ENCODE data around the gene TRMT44. TPM values are rescaled to one million over a fixed set of nuclear protein-coding genes. Genes with fewer than 3 reads are reported as not detected.

TRMT44 gene
- total and polyA plus RNA-seq, 2 of the 4 experiments (the other 2 are of a cell fraction), result 7.3 to 8.1 TPM

DNA sequence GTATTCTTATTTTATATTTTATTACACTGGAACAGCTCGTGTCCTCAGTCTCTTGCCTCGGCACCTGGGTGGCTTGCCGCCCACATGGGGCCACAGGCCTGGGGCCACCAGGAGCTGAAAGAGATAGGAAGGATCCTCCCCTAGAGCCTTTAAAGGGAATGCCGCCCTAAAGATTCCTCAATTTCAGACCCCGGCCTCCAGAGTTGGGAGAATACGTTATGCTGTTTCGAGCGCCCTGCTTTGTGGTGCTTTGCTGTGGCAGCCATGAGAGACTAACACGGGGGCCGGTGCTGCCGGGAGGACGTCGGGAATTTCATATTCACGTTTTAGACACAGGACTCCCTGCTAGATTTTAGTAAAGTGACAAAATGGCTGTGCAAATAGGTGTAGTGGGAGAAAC lies 33.3 kb upstream of the TRMT44 start:
- POLR2A ChIA-PET (ENCODE audit: unreplicated experiment), result no interaction called here

More for the DNA sequence above, 33.3 kb upstream of the TRMT44 start:
- Histone ChIP-seq H3K23ac (ENCODE audit: low read depth, low read length) (no peak overlapping the region), H2BK15ac (ENCODE audit: low read depth, low read length) (no peak overlapping the region), H3K18ac (ENCODE audit: low read depth, low read length) (no peak overlapping the region), H2AK9ac (replicated peaks; ENCODE audit: low read depth, low read length, poor library complexity) (no peak overlapping the region), H4K5ac (ENCODE audit: low read depth, low read length) (no peak overlapping the region), H3K27ac (ENCODE audit: insufficient read depth, low read length) (no peak overlapping the region), H2BK20ac (ENCODE audit: low read depth, low read length) (no peak overlapping the region), H2BK5ac (ENCODE audit: low read depth, low read length, poor library complexity, severe bottlenecking) (no peak overlapping the region), H4K20me1 (ENCODE audit: insufficient read depth, low read length) (no peaks in the 10 kb centered on the region), H2BK120ac (ENCODE audit: low read depth, low read length) (no peak overlapping the region), H2AFZ (replicated peaks; ENCODE audit: low read length, poor library complexity) (no peak overlapping the region), H3K14ac (replicated peaks; ENCODE audit: low read depth, low read length) (no peak overlapping the region), H3K9me3 (ENCODE audit: control insufficient read depth, insufficient read depth, low read length) (no peaks in the 10 kb centered on the region), H3K27me3 (ENCODE audit: control insufficient read depth, insufficient read depth, low read length) (no peaks in the 10 kb centered on the region), H4K91ac (ENCODE audit: insufficient read depth, low read depth, low read length) (no peak overlapping the region), H3K79me1 (ENCODE audit: low read depth in 1 of 2, low read length in 2 of 2) (peaks cover 0 to 3% of the 10 kb centered on the region in 2 experiments; a peak in 1 of 4 replicates), H3K4me2 (ENCODE audit: low read depth, low read length) (no peak overlapping the region), H3K56ac (ENCODE audit: extremely low read depth, insufficient read depth, low read length) (no peak overlapping the region), H3K4me1 (ENCODE audit: control insufficient read depth, insufficient read depth, low read length) (no peaks in the 10 kb centered on the region), H3K4ac (ENCODE audit: low read depth, low read length) (no peak overlapping the region), H3K4me3 (ENCODE audit: insufficient read depth, low read depth, low read length) (no peak overlapping the region), H3K9me1 (ENCODE audit: insufficient read depth, low read length) (no peaks in the 10 kb centered on the region; the same call in 1 of the 2 replicates), H3K36me3 (ENCODE audit: control insufficient read depth, insufficient read depth, low read length) (peaks cover 26% of the 10 kb centered on the region), H4K8ac (ENCODE audit: low read depth in 2 of 2, low read length in 2 of 2) (no peak overlapping the region), H3K9ac (ENCODE audit: low read depth, low read length) (no peak overlapping the region), H2AK5ac (ENCODE audit: low read depth, low read length) (no peak overlapping the region)
- TF ChIP-seq NFE2L2 (IDR thresholded peaks at IDR 0.05; ENCODE audit: low read depth, low read length) (no peak), POLR2A (IDR thresholded peaks at IDR 0.05; ENCODE audit: low read depth, low read length) (no peak), RAD21 (IDR thresholded peaks at IDR 0.05; ENCODE audit: low read length) (no peak), CEBPB (IDR thresholded peaks at IDR 0.05; ENCODE audit: low read depth, low read length) (no peak), RFX5 (IDR thresholded peaks at IDR 0.05; ENCODE audit: low read depth, low read length) (no peak), MXI1 (IDR thresholded peaks at IDR 0.05; ENCODE audit: borderline replicate concordance, low read depth, low read length) (no peak), RCOR1 (IDR thresholded peaks at IDR 0.05; ENCODE audit: insufficient replicate concordance, low read length) (no peak), FOS (IDR thresholded peaks at IDR 0.05; ENCODE audit: low read depth, low read length) (no peak), MAFK (IDR thresholded peaks at IDR 0.05; ENCODE audit: low read depth, low read length) (no peak), SMC3 (IDR thresholded peaks at IDR 0.05; ENCODE audit: low read depth, low read length) (no peak), CHD1 (IDR thresholded peaks at IDR 0.05; ENCODE audit: low read depth, low read length) (no peak), BHLHE40 (IDR thresholded peaks at IDR 0.05; ENCODE audit: low read depth, low read length) (no peak), MAZ (IDR thresholded peaks at IDR 0.05; ENCODE audit: borderline replicate concordance, low read depth, low read length) (no peak)
- TF ChIP-seq, protein P1, sequence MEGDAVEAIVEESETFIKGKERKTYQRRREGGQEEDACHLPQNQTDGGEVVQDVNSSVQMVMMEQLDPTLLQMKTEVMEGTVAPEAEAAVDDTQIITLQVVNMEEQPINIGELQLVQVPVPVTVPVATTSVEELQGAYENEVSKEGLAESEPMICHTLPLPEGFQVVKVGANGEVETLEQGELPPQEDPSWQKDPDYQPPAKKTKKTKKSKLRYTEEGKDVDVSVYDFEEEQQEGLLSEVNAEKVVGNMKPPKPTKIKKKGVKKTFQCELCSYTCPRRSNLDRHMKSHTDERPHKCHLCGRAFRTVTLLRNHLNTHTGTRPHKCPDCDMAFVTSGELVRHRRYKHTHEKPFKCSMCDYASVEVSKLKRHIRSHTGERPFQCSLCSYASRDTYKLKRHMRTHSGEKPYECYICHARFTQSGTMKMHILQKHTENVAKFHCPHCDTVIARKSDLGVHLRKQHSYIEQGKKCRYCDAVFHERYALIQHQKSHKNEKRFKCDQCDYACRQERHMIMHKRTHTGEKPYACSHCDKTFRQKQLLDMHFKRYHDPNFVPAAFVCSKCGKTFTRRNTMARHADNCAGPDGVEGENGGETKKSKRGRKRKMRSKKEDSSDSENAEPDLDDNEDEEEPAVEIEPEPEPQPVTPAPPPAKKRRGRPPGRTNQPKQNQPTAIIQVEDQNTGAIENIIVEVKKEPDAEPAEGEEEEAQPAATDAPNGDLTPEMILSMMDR (conservative IDR thresholded peaks at IDR 0.05; ENCODE audit: low read depth, low read length), result no peak
- TF ChIP-seq, protein P2, sequence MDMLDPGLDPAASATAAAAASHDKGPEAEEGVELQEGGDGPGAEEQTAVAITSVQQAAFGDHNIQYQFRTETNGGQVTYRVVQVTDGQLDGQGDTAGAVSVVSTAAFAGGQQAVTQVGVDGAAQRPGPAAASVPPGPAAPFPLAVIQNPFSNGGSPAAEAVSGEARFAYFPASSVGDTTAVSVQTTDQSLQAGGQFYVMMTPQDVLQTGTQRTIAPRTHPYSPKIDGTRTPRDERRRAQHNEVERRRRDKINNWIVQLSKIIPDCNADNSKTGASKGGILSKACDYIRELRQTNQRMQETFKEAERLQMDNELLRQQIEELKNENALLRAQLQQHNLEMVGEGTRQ (IDR thresholded peaks at IDR 0.05; ENCODE audit: low read depth, low read length), result no peak
- TF ChIP-seq, protein P3, sequence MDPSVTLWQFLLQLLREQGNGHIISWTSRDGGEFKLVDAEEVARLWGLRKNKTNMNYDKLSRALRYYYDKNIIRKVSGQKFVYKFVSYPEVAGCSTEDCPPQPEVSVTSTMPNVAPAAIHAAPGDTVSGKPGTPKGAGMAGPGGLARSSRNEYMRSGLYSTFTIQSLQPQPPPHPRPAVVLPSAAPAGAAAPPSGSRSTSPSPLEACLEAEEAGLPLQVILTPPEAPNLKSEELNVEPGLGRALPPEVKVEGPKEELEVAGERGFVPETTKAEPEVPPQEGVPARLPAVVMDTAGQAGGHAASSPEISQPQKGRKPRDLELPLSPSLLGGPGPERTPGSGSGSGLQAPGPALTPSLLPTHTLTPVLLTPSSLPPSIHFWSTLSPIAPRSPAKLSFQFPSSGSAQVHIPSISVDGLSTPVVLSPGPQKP (IDR thresholded peaks at IDR 0.05; ENCODE audit: borderline replicate concordance, low read depth, low read length), result no peak
- CTCF ChIA-PET, result interaction anchor here (1.6 to 2.3 kb wide), 2 partner anchors 165 to 231 kb away, joined by 6 to 8 read pairs; no protein-coding TSS in a partner anchor
- intact Hi-C loops (cut with micrococcal nuclease), result loop anchor here (1.0 kb wide), 1 partner anchor 165 kb away; no protein-coding TSS in a partner anchor
- in situ Hi-C loops (cut with MboI; ENCODE audit: low sequenced_read_pairs), result no loop called here
- WGBS, 2 experiments (ENCODE audit: extremely low coverage in 2 of 2, insufficient read length in 1 of 2), result 100% methylated on average over 1 of the region's 14 CpGs; no CpG with 5 or more reads in 1 of the 2 experiments
- no peak for DNase-seq
- ATAC-seq (ENCODE audit: low read depth), result no peak
- dilution Hi-C loops (cut with HindIII; ENCODE audit: low sequenced_read_pairs, unreplicated experiment), result no loop called here
- BruUV-seq (replicated peaks), result no TSS peak
